Islet of Langerhans (tissue), 1 donor: ENCODE measurements around the gene TBCC.
"Not testable (repeated sequence)": the region's sequence is repeated elsewhere in the genome, so short reads cannot be mapped to it uniquely, and the experiment has no call there.

Experiments
- FAIRE-seq: peaks from one replicate; lab custom pipeline; 2011; peaks lifted over from hg19 to GRCh38; lab: Jason Lieb, UNC

The TBCC gene, protein sequence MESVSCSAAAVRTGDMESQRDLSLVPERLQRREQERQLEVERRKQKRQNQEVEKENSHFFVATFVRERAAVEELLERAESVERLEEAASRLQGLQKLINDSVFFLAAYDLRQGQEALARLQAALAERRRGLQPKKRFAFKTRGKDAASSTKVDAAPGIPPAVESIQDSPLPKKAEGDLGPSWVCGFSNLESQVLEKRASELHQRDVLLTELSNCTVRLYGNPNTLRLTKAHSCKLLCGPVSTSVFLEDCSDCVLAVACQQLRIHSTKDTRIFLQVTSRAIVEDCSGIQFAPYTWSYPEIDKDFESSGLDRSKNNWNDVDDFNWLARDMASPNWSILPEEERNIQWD

DNA sequence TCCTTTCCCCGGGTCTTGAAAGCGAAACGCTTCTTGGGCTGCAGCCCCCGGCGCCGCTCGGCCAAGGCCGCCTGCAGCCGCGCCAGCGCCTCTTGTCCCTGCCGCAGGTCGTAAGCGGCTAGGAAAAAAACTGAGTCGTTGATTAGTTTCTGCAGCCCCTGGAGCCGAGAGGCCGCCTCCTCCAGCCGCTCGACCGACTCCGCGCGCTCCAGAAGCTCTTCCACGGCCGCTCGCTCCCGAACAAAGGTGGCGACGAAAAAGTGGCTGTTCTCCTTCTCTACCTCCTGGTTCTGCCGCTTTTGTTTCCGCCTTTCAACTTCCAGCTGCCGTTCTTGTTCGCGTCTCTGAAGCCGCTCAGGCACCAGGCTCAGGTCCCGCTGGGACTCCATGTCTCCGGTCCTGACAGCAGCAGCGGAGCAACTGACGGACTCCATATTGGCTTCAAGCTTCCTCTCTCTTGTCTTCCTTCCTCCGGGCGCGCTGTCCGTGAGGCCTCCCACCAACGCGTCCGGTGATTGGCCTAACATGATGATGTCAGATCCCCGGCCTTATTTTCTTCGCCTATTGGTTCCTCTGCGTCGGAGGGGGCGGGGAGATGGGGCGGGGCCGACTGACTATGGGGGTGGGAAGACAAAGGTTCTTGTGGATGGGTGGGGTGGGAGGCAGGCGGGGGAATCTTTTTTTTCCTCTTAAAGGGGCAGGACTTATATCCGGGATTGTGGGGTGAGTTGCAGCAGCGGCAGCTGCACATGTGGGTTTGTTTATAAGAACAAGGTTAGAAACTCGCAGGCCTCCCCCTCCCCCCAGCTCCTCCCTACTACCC lies at the start of gene TBCC:
TSS of gene TBCC (minus strand) at position 464 of the 823 bp plus-strand sequence. CDS start at position 434, 30 bp downstream.
- FAIRE-seq = peak; percentile 68

DNA sequence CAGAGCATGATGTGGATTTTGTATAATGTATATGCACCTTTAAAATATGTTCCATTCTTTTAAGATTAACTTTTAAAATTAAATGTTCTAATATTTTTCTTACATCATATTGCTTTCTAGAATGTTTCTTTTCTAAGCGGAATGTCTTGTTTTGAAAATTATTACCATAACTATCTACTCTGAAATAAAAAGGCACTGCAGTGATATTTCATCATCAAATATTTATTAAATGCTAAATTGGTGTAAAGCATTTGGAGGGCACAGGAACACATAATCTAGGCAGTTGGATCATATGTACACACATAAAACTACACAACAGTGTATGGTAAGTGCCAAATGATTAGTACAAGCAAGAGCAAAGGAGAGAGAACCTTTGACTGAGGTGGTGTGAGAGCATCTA lies 49.7 kb upstream of the TBCC start:
- no peak for FAIRE-seq

DNA sequence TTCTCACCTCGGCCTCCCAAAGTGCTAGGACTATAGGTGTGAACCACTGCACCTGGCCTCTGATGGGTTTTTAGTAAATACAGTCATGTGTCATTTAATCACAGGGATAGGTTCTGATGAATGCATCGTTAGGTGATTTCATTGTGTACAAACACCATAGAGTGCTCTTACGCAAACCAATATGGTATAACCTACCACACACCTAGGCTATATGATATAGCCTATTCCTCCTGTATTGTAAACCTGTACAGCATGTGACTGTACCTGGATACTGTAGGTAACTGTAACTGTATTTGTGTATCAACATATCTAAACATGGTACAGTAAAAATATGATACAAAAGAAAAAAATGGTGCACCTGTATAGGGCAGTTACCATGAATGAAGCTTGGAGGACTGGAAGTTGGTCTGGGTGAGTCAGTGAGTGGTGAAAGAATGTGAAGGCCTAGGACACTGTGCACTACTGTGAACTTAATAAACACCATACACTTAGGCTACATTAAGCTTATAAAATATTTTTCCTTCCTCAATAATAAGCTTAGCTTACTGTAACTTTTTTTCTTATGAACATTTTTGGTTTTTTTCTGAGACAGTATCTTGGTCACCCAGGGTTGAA lies 45.9 kb upstream of the TBCC start:
- FAIRE-seq = no peak

DNA sequence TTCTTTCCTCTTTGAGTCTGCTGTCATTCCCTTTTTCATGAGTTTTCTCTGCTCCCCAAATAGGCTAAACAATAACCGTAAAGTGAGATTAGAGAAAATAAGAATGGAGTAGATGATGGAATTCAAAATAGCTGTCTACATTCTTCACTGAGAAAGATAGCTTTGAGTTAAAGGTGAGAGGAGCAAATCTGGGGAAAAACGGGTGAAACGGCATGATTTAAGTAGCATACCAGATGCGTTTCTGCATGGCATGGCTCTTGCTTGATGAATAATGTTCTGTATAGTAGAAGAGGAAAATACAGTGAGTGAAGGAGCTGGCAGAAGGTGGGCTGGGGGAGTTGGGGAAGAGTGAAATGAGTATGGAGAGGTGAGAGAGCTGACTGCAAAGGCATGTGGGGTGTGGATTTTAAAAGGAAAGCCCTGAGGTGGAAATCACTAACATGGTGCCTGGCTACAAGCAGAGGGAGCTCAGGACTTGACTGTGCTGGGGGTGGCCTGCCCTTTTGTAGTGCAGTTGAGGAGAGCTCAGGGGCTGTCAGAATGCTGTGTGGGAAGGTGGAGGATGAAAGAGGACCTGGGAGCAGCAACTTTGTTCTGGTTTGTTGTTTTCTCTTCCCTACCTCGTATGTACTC lies 44.8 kb upstream of the TBCC start:
- FAIRE-seq = no peak

DNA sequence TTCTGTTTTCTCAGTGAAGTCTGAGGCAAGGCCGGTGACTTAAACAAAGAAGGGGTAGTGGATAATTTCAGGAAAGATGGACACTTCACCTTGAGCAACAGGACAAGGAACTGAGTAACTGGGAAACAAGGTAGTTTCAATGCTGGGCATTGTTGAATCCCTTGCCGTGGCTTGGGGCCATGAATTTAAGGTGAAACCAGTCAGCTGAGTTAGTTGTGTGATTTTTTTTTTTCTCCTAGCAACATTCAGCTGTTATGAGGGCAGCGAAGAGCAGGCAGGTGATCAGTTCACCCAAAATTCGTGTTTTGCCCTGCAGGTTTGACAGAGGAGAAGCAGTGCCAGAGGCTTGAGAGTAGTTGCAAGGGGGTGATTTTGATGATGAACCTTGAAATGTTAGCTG lies 42.8 kb upstream of the TBCC start:
- no peak for FAIRE-seq

GRCh38 chr6:42787063-42787472 lies 41.2 kb upstream of the TBCC start:
- FAIRE-seq = no peak

DNA sequence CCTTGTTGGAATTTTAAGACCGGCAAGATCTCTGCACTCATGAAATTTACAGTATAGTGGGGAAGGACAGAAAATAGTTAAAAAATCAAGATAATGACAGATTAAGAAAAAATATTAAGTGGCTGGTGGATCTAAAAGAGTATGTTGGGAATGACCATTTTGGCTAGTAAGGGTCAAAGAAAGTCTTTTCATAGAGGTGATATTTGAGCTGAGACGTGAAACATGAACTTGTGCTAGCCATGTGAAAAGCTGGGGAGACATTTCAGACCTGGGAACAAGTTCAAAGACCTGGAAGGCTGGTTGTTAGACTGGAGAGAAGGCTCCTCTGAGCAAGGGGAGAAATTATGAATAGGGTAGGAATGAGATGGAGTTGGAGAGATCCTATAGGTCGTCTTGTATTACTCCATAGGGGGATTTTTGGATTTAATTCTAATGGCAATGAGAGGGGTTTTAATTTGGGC lies 40.7 kb upstream of the TBCC start:
- no peak for FAIRE-seq

DNA sequence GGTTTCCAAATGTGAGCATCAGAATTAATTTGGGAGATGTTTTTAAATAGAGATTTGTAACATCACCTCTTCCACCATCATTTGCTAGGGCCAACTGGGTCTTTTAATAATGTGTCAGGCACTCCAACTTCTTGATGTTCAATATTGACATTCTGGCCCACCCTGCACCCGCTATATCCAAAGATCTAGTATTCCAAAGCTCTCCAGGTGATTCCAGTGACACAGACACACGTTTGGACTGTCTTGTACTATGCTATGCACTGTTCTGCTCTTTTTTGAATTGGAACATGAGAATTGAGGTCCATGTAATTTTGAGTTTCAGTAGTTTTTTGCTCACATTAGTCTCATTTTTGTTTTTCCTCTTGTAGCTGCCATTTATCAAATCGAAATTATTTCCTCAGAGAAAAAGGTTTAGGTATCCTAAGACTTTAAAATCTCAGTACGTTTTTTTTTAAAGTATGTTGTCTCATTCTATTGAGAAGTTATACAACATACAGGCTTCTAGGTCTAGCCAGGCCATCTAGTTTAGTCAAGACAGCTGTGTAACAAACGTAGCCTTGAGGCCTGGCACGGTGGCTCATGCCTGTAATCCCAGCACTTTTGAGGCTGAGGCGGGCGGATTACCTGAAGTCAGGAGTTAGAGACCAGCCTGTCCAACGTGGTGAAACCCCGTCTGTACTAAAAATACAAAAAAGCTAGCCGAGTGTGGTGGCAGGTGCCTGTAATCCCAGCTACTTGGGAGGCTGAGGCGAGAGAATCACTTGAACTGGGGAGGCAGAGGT lies 39.0 kb upstream of the TBCC start:
- no peak for FAIRE-seq

DNA sequence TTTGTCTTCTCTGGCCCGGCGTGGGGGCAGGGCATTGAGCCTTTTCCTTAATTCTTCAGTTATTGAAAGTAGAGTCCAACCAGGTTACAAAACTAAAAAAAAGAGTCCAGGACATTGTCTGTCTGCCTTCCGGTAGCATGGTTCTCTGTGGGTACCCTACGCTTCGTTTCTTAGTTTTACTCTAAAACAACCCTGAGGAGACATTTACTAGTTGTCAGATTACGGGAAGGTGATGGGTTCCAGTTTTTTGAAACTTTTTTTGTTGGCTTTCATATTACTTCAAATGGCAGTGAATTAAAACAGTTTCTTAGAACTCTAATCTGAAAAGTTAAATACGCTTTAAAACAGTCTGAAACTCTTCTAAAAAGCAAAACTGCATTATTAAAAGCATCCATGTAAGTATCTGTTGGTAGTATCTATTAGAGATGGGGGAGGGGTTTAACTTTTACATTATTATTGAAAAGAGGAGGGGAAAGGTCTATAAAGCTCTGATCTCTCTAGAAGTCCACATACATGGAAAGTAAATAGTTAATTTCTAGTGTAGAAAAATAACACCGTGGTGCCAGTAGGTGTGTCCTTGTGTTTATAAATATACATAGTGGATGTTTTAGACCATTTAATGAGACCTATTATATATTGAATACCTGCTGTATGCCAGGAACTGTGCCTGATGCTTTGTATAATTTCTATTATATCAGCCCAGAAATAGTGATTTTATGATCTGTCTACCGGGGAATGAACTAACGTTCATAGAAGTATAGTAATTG lies 38.2 kb upstream of the TBCC start:
- FAIRE-seq = peak; percentile 24

- FAIRE-seq = no peak
Observed at GRCh38 chr6:42783177-42783875, 37.4 kb upstream of the TBCC start.

GRCh38 chr6:42782689-42783176 lies 36.8 kb upstream of the TBCC start:
- no peak for FAIRE-seq

DNA sequence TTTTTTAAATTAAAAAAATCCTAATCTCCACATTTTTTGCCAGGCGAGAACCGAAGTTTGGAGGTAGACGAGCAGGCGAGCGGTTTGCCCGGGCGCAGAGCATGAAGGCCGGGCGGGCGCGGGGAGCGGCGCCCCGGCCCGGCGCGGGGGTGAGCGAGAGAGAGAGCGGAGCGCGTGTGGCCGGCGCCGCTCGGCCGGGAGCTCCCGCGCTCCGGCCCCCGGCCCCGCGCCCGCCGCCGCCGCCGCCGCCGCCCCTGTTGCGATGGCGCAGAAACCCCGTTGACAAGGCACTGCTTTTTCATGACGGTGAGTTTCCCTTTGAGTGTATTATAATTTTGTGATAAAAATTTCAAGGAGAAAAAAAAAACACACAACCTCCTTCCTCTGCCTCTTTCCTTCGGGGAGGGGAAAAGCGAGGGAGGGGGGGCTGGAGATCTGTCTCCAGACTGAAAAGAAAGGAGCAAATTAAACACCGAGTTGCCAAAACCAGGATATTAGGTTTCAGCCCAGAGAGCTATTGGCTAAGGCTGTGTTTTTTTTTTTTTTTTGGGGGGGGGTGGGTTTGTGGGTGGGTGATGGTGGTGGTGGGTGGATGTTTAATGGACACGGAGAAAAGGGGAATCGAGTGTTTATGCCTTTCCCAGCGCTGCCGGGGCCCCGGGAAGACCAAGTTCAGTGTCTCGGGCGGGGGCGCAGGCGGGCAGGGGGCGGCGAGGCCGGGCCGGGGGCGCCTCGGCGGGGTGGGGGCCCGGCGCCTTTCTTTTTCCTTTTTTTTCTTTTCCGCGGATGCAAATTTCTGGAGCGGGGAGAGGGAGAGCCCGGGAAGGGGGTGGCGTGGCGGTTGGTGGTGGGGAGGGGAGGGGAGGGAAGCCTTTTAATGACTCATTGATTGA lies 36.1 kb upstream of the TBCC start, which contains the start of gene BICRAL:
TSS of gene BICRAL (plus strand) at position 257 of the 893 bp plus-strand sequence. CDS start 39,971 bp downstream, outside the sequence.
- FAIRE-seq = no peak

- FAIRE-seq = no peak
Observed at GRCh38 chr6:42781546-42781795, 35.6 kb upstream of the TBCC start.

DNA sequence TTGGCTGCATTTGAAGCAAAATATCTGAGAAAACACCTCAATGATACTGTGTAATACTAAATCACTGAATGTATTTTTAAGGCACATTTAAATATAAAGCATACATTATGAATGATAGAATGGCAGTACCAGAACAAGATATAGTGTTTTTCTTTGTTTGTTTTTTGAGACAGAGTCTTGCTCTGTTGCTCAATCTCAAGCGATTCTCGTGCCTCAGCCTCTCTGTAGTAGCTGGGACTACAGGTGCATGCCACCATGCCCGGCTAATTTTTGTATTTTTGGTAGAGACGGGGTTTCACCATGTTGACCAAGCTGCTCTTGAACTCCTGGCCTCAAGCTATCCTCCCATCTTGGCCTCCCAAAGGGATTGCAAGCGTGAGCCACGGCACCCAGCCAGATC lies 33.6 kb upstream of the TBCC start:
- FAIRE-seq = no peak

GRCh38 chr6:42778122-42778521 lies 32.2 kb upstream of the TBCC start:
- no peak for FAIRE-seq

GRCh38 chr6:42777126-42777822 lies 31.4 kb upstream of the TBCC start:
- no peak for FAIRE-seq

- FAIRE-seq = not testable (repeated sequence)
Observed at GRCh38 chr6:42774821-42775487, 29.1 kb upstream of the TBCC start.

DNA sequence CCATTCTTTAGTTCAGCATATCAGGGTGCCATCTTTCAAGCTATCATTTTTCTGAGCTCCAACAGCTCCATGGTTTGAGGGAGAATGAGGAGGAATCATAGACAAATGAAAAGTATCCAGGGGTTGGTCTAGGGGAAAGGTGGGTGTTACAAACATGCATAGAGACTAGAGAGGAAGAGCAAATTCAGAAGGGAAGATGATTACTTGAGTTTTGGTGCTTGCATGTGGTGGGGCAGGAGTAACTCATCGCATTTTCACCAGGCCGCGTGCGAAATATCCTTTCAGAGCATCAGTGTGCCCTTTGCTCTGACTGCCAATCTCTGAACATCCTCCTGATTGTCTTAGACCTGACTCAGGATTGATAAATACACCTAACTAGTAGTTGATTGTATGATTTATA lies 28.3 kb upstream of the TBCC start:
- FAIRE-seq = no peak
